Esophagus squamous epithelium (tissue), 5 donors: ENCODE data around the gene PAOX. TPM values are rescaled to one million over a fixed set of nuclear protein-coding genes. Genes with fewer than 3 reads are reported as not detected.

ENCODE experiments used
- DNase-seq: peaks from one replicate; lab custom pipeline; 2025; lab: John Stamatoyannopoulos, UW
- H3K27ac ChIP-seq, 4 donors: fragments of 200-600 bp; sonication (generic); one replicate each; pipeline ENCODE4 v1.5.1; 2016 to 2019; ENCODE audit warnings: mild to moderate bottlenecking in 1 of 4
- H3K27me3 ChIP-seq, 4 donors: fragments of 200-600 bp; sonication (generic); 1 replicate in 3 of 4; 2 replicates in 1 of 4; pipeline versions ENCODE4 v1.5.1 to v1.6.0; 2017 to 2021; ENCODE audit warnings: antibody characterized with exemption in 1 of 4
- H3K36me3 ChIP-seq, 3 donors: fragments of 200-600 bp; sonication (generic); one replicate each; pipeline ENCODE4 v1.5.1; 2016 to 2019
- H3K4me1 ChIP-seq, 3 donors: fragments of 200-600 bp; sonication (generic); one replicate each; pipeline ENCODE4 v1.5.1; 2017 to 2019
- H3K4me3 ChIP-seq, 4 donors: fragments of 200-600 bp; sonication (generic); 1 replicate in 3 of 4; 2 replicates in 1 of 4; pipeline ENCODE4 v1.5.1; 2016 to 2019; ENCODE audit warnings: mild to moderate bottlenecking in 2 of 4, moderate library complexity in 1 of 4
- H3K9me3 ChIP-seq, 3 donors: fragments of 200-600 bp; sonication (generic); one replicate each; pipeline ENCODE4 v1.5.1; 2016 to 2019
- POLR2A ChIP-seq, 4 donors: fragments of 450-650 bp; IDR thresholded peaks; one replicate each; pipeline ENCODE4 v1.6.1; 2017; ENCODE audit warnings: antibody characterized with exemption in 4 of 4, mild to moderate bottlenecking in 4 of 4, moderate library complexity in 3 of 4
- WGBS, 2 donors: methylation state at CpG; one replicate each; pipeline ENCODE4 v1.1.5; 2018; 5-methylcytosine and 5-hydroxymethylcytosine counted together
- intact Hi-C: fragments of 100-400 bp; cut with DNase I; formaldehyde crosslinking; loops from one replicate; pipeline ENCODE4 v1.15.0; 2022
- total RNA-seq, 4 donors: library from RNA; depleted of rRNA; stranded (reverse); fragments of >200 nt; gene quantifications; one replicate each; pipeline ENCODE4 v1.1.0, GENCODE V29; 2016
- TF ChIP-seq, protein P1 (sequence below), 6 experiments: fragments of 450-650 bp in 4 of 6; fragments of 200-600 bp in 2 of 6; sonication (generic) in 2 of 6; IDR thresholded peaks; one replicate each; pipeline ENCODE4 v1.5.1; 2016 to 2019; ENCODE audit warnings: antibody characterized with exemption in 6 of 6, mild to moderate bottlenecking in 4 of 6, moderate library complexity in 4 of 6
- donor health status: DM: yes; HTN: yes; CAD: no.

Gene PAOX
- total RNA-seq, 4 donors from 2014 or later, result 11.5 to 16.6 (median 15.9) TPM

DNA sequence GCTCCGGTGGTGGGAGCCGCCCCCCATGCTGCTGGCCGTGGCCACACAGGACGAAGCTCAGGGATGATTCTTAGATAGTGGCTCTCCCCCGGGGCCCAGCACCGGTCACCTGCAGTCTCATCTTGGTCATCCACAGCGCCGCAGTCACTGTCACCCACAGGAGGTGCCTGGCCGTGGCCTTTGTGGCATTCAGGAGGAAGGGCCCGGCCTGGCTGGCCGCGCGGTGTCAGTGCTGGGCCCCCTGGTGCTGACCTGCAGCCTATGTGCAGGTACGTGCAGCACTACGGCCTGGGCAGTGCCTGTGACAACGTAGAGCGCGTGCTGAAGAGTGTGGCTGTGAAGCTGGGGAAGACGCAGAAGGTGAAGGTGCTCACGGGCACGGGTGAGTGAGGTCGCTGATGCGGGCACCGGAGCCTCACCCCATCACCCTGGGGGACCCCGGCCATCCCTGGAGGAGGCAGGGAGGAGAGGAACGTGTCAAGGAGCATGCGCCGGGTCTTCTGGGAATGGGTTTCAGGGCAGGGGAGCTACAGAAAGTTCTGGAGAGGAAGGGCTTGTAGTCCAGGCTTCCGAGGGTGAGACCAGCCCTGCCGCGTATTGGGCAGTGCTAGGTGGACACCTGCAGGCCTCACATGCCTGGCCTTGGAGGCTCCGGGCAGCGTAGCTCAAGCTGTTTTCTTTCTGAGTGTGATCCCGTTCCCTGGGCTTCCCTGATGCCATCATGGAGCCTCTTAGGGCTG is 40.3 kb downstream of the PAOX start:
- peaks cover 0 to 15% (median 11%) of the 10 kb centered on the region in 3 donors for H3K4me1 ChIP-seq
- H3K27ac ChIP-seq, result no peak overlapping the region
- no peak for DNase-seq
- peaks cover 0 to 66% (median 13%) of the 10 kb centered on the region in 3 donors for H3K36me3 ChIP-seq
- H3K9me3 ChIP-seq, result no peaks in the 10 kb centered on the region
- H3K4me3 ChIP-seq, result no peak overlapping the region
- H3K27me3 ChIP-seq, result peaks cover 0 to 24% (median 3%) of the 10 kb centered on the region in 4 donors
- TF ChIP-seq, protein P1, sequence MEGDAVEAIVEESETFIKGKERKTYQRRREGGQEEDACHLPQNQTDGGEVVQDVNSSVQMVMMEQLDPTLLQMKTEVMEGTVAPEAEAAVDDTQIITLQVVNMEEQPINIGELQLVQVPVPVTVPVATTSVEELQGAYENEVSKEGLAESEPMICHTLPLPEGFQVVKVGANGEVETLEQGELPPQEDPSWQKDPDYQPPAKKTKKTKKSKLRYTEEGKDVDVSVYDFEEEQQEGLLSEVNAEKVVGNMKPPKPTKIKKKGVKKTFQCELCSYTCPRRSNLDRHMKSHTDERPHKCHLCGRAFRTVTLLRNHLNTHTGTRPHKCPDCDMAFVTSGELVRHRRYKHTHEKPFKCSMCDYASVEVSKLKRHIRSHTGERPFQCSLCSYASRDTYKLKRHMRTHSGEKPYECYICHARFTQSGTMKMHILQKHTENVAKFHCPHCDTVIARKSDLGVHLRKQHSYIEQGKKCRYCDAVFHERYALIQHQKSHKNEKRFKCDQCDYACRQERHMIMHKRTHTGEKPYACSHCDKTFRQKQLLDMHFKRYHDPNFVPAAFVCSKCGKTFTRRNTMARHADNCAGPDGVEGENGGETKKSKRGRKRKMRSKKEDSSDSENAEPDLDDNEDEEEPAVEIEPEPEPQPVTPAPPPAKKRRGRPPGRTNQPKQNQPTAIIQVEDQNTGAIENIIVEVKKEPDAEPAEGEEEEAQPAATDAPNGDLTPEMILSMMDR (IDR thresholded peaks at IDR 0.05), result no peak
- no peak for TF ChIP-seq POLR2A (IDR thresholded peaks at IDR 0.05)
- 89 to 90% methylated on average over 17 to 27 of the region's 34 CpGs for WGBS, 2 donors
- intact Hi-C loops, result no loop called here

- H3K4me3 ChIP-seq, result no peak overlapping the region
- TF ChIP-seq, protein P1 (IDR thresholded peaks at IDR 0.05), result no peak
- TF ChIP-seq POLR2A (IDR thresholded peaks at IDR 0.05), result no peak
- peaks cover 0 to 15% (median 11%) of the 10 kb centered on the region in 3 donors for H3K4me1 ChIP-seq
- peaks cover 0 to 30% (median 3%) of the 10 kb centered on the region in 4 donors for H3K27me3 ChIP-seq
- no peak overlapping the region for H3K27ac ChIP-seq
- no peaks in the 10 kb centered on the region for H3K9me3 ChIP-seq
- peaks cover 0 to 59% (median 13%) of the 10 kb centered on the region in 3 donors for H3K36me3 ChIP-seq
- WGBS, 2 donors, result 90% methylated on average over 2 to 8 of the region's 17 CpGs
- intact Hi-C loops, result no loop called here
- no peak for DNase-seq
Observed at GRCh38 chr10:133420028-133420427, 41.0 kb downstream of the PAOX start.

DNA sequence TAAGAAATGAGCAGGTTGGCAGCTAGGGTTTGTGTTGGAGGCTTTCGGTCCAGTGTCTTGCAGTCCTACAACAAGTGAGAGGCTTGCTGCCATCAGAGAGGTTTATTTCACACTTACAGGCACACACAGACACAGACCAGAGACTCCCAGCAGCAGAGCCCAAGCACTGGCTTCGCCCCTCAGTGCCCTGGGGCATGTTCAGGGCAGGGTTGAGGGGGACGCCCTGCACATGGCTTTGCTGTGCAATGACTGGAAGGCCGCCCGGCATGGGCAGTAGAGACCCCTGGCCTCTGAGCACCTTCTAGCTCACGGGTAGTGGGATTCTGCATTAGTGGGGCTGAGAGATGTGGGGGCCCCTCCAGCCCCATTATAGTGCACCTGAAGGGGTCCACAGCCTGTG is 41.5 kb downstream of the PAOX start:
- Histone ChIP-seq H3K9me3 (no peaks in the 10 kb centered on the region), H3K4me3 (no peak overlapping the region), H3K4me1 (peaks cover 0 to 15% (median 11%) of the 10 kb centered on the region in 3 donors), H3K27ac (no peak overlapping the region), H3K27me3 (peaks cover 0 to 34% (median 3%) of the 10 kb centered on the region in 4 donors), H3K36me3 (peaks cover 0 to 54% (median 13%) of the 10 kb centered on the region in 3 donors)
- WGBS, 2 donors, result 50% methylated on average over 2 of the region's 6 CpGs; no CpG with 5 or more reads in 1 of the 2 donors
- intact Hi-C loops, result no loop called here
- no peak for TF ChIP-seq POLR2A (IDR thresholded peaks at IDR 0.05)
- TF ChIP-seq, protein P1 (IDR thresholded peaks at IDR 0.05), result no peak
- DNase-seq, result no peak

DNA sequence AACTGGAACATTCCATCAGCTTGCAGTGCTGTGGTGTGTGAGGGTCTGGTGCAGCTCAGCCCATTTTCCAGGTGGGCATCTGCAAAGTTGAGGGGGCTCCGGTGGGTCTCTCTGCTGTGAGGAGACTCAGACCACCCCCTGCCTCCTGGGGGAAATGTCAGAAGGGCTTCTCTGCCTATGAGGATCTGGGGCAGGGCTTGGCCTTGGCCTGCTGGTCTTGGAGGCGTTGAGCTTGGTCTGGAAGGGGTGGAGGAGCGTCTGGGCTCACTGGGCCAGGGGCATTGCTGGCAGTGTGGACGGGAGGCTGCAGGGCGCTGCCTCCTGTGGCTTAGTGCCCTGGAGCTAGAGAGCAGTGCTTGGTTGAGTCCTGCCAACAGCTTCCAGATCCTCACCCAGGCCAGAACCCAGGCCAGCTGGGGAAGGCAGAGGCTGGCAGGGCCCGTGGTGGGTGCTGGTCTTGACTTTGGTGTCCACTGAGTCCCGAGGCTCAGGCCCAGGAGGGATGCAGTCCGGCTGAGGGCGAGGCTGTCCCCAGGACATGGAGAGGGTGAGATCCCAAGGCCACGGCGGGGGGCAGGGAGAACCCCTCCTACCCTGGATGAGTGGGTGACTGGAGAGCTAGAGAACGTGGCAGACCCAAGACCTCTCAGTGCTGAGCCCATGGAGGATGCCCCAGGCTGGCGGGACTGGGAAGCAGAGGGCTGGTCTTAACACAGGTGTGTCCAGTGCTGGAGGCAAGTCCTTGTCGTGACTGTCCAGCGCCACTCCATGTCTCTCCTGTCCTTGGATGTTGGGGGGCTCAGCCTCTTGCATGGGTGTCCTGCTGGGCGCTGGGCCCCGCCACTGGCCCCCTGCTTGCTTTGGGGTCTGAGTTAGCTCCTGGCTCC is 42.5 kb downstream of the PAOX start:
- intact Hi-C loops, result no loop called here

More for the DNA sequence above, 42.5 kb downstream of the PAOX start:
- peaks cover 0 to 47% (median 13%) of the 10 kb centered on the region in 3 donors for H3K36me3 ChIP-seq
- 72 to 100% methylated on average over 3 to 4 of the region's 17 CpGs for WGBS, 2 donors
- H3K4me3 ChIP-seq, result no peak overlapping the region
- H3K27me3 ChIP-seq, result peaks cover 0 to 34% (median 3%) of the 10 kb centered on the region in 4 donors
- TF ChIP-seq, protein P1 (IDR thresholded peaks at IDR 0.05), result no peak
- no peak for TF ChIP-seq POLR2A (IDR thresholded peaks at IDR 0.05)
- H3K4me1 ChIP-seq, result peaks cover 0 to 15% (median 11%) of the 10 kb centered on the region in 3 donors
- H3K27ac ChIP-seq, result no peak overlapping the region
- no peak for DNase-seq
- H3K9me3 ChIP-seq, result no peaks in the 10 kb centered on the region
